Spleen (tissue), 11 donors: ENCODE measurements around the gene MMAB. TPM values are rescaled to one million over a fixed set of nuclear protein-coding genes. Genes with fewer than 3 reads are reported as not detected.
A peak's percentile ranks its signal among the peaks of the same experiment; 100 is the strongest.

Experiments used
- DNase-seq: peaks from one replicate; pipeline ENCODE4 v3.0.0-alpha.2; 2020
- H3K27ac ChIP-seq, 8 donors: fragments of 200-600 bp; sonication (generic) in 7 of 8; 1 replicate in 4 of 8; 2 replicates in 4 of 8; pipeline versions ENCODE4 v1.5.0 to v1.8.0; 2016 to 2021; ENCODE audit warnings: inconsistent platforms in 4 of 8, mild to moderate bottlenecking in 4 of 8, moderate library complexity in 1 of 8
- H3K27me3 ChIP-seq, 7 donors: fragments of 200-600 bp; sonication (generic) in 6 of 7; replicated peaks in 1 of 7; 1 replicate in 4 of 7; 2 replicates in 3 of 7; pipeline versions ENCODE4 v1.5.0 to v1.8.0; 2016 to 2021; ENCODE audit warnings: inconsistent platforms in 3 of 7, mild to moderate bottlenecking in 1 of 7
- H3K36me3 ChIP-seq, 6 donors: fragments of 200-600 bp; sonication (generic) in 5 of 6; 1 replicate in 4 of 6; 2 replicates in 2 of 6; pipeline versions ENCODE4 v1.5.0 to v1.8.0; 2016 to 2021; ENCODE audit warnings: inconsistent platforms in 2 of 6
- H3K4me1 ChIP-seq, 6 donors: fragments of 200-600 bp; sonication (generic) in 5 of 6; 1 replicate in 3 of 6; 2 replicates in 3 of 6; pipeline versions ENCODE4 v1.5.0 to v1.8.0; 2016 to 2021; ENCODE audit warnings: inconsistent platforms in 3 of 6
- H3K4me3 ChIP-seq, 8 donors: fragments of 200-600 bp; sonication (generic) in 7 of 8; 1 replicate in 4 of 8; 2 replicates in 4 of 8; pipeline versions ENCODE4 v1.5.0 to v1.8.0; 2016 to 2021; ENCODE audit warnings: inconsistent platforms in 4 of 8, mild to moderate bottlenecking in 4 of 8, moderate library complexity in 2 of 8
- H3K9me3 ChIP-seq, 8 donors: fragments of 200-600 bp; sonication (generic) in 7 of 8; 1 replicate in 4 of 8; 2 replicates in 4 of 8; pipeline versions ENCODE4 v1.5.0 to v1.8.0; 2016 to 2021; ENCODE audit warnings: inconsistent platforms in 4 of 8
- CTCF ChIP-seq, 11 experiments: fragments of 200-600 bp in 7 of 11; fragments of 450-650 bp in 4 of 11; sonication (generic) in 4 of 11; IDR thresholded peaks in 8 of 11; conservative IDR thresholded peaks in 3 of 11; 1 replicate in 7 of 11; 2 replicates in 4 of 11; pipeline versions ENCODE4 v1.4.0 to v1.8.0; 2016 to 2021; ENCODE audit warnings: antibody characterized with exemption in 11 of 11, inconsistent platforms in 4 of 11, mild to moderate bottlenecking in 1 of 11
- POLR2A ChIP-seq, 3 donors: fragments of 450-650 bp; IDR thresholded peaks; one replicate each; pipeline ENCODE4 v1.5.1; 2017; ENCODE audit warnings: antibody characterized with exemption in 3 of 3, mild to moderate bottlenecking in 1 of 3
- POLR2AphosphoS5 ChIP-seq, 3 donors: sonication (generic); formaldehyde crosslinking; IDR thresholded peaks; one replicate each; pipeline ENCODE4 v1.5.1; 2017; ENCODE audit warnings: antibody characterized with exemption in 3 of 3
- WGBS, 5 donors: extraction: QIAGEN DNeasy Blood & Tissue Kit in 3 of 5; methylation state at CpG; one replicate each; pipeline versions ENCODE4 v1.1.5 to v1.1.7; 2013 to 2018; 5-methylcytosine and 5-hydroxymethylcytosine counted together
- intact Hi-C: fragments of 100-400 bp; cut with DNase I; formaldehyde crosslinking; loops from one replicate; pipeline ENCODE4 v1.15.0; 2023; ENCODE audit warnings: low total_unique reads
- polyA plus RNA-seq, 3 donors: library from polyadenylated mRNA; stranded (reverse); fragments of 200-250 nt; gene quantifications; one replicate each; pipeline ENCODE4 v1.2.1, GENCODE V29; 2013
- total RNA-seq, 7 donors: library from RNA; depleted of rRNA in 3 of 7; stranded (reverse); fragments of >200 nt in 3 of 7; fragmentation: NEBNext Ultra II Directional in 4 of 7; extraction: Animal tissue kit (Norgen Biotek cat#: 25700) in 4 of 7; gene quantifications; one replicate each; pipeline versions ENCODE4 v1.1.0 to v1.2.1, GENCODE V29; 2016 to 2021
- donor health status: healthy with polysubstance abuse.
- donor health status: DM: no; HTN: no; CAD: no; lungs with moderate emphysema.
- donor health status: DM: no; HTN: no; CAD: no.
- donor health status: Bipolar disorder and iron deficiency.
- donor health status: healthy.
- donor health status: DM: no; HTN: no; CAD: no.
- donor health status: DM: yes; HTN: yes; CAD: no.

The MMAB gene
- total and polyA plus RNA-seq, 10 donors, result 14.5 to 41.7 (median 20.3) TPM

- intact Hi-C loops, result no loop called here
- Histone ChIP-seq H3K27ac (peak overlapping the region in 2 of 8 donors; percentile 9 to 26), H3K4me3 (no peak overlapping the region), H3K27me3 (no peaks in the 10 kb centered on the region), H3K36me3 (peaks cover 0 to 79% (median 50%) of the 10 kb centered on the region in 6 donors), H3K9me3 (no peaks in the 10 kb centered on the region), H3K4me1 (peaks cover 0 to 10% (median 0%) of the 10 kb centered on the region in 6 donors)
- peak in 2 of 3 donors; percentile 5 to 62 for TF ChIP-seq POLR2AphosphoS5 (IDR thresholded peaks at IDR 0.05)
- TF ChIP-seq CTCF (IDR thresholded peaks at IDR 0.05 in 8 of 11, conservative IDR thresholded peaks at IDR 0.05 in 3 of 11), result no peak
- 89 to 93% (median 91%) methylated on average over 25 of the region's 25 CpGs for WGBS, 5 donors
- DNase-seq, result no peak
These were observed 38.0 kb downstream of the MMAB start for GRCh38 chr12:109535231-109535862.

GRCh38 chr12:109534456-109534855 is 38.8 kb downstream of the MMAB start:
- Histone ChIP-seq H3K36me3 (peaks cover 0 to 88% (median 58%) of the 10 kb centered on the region in 6 donors), H3K9me3 (no peaks in the 10 kb centered on the region), H3K27me3 (no peaks in the 10 kb centered on the region), H3K4me3 (no peak overlapping the region), H3K4me1 (peaks cover 0 to 10% (median 0%) of the 10 kb centered on the region in 6 donors), H3K27ac (no peak overlapping the region)
- DNase-seq, result no peak
- intact Hi-C loops, result no loop called here
- 95 to 97% (median 96%) methylated on average over 15 of the region's 15 CpGs for WGBS, 5 donors
- TF ChIP-seq POLR2AphosphoS5 (IDR thresholded peaks at IDR 0.05) (no peak), POLR2A (IDR thresholded peaks at IDR 0.05) (no peak), CTCF (IDR thresholded peaks at IDR 0.05 in 8 of 11, conservative IDR thresholded peaks at IDR 0.05 in 3 of 11) (no peak)

GRCh38 chr12:109533487-109533740 is 39.9 kb downstream of the MMAB start:
- Histone ChIP-seq H3K36me3 (peaks cover 0 to 96% (median 68%) of the 10 kb centered on the region in 6 donors), H3K9me3 (no peaks in the 10 kb centered on the region), H3K4me3 (no peak overlapping the region), H3K27me3 (no peaks in the 10 kb centered on the region), H3K27ac (no peak overlapping the region), H3K4me1 (peaks cover 0 to 10% (median 0%) of the 10 kb centered on the region in 6 donors)
- DNase-seq, result peak; percentile 56
- intact Hi-C loops, result no loop called here
- WGBS, 5 donors, result 92 to 97% (median 95%) methylated on average over 8 of the region's 8 CpGs
- TF ChIP-seq CTCF (IDR thresholded peaks at IDR 0.05 in 8 of 11, conservative IDR thresholded peaks at IDR 0.05 in 3 of 11) (no peak), POLR2A (IDR thresholded peaks at IDR 0.05) (no peak), POLR2AphosphoS5 (IDR thresholded peaks at IDR 0.05) (no peak)

GRCh38 chr12:109532721-109533486 is 40.4 kb downstream of the MMAB start:
- no peaks in the 10 kb centered on the region for H3K27me3 ChIP-seq
- H3K36me3 ChIP-seq, result peaks cover 0 to 97% (median 73%) of the 10 kb centered on the region in 6 donors
- TF ChIP-seq CTCF (IDR thresholded peaks at IDR 0.05 in 8 of 11, conservative IDR thresholded peaks at IDR 0.05 in 3 of 11), result no peak
- no peaks in the 10 kb centered on the region for H3K9me3 ChIP-seq
- 87 to 95% (median 90%) methylated on average over 21 to 24 of the region's 24 CpGs for WGBS, 5 donors
- peak; percentile 40 for DNase-seq
- H3K4me1 ChIP-seq, result peaks cover 0 to 10% (median 0%) of the 10 kb centered on the region in 6 donors
- intact Hi-C loops, result no loop called here
- H3K4me3 ChIP-seq, result no peak overlapping the region
- no peak overlapping the region for H3K27ac ChIP-seq
